HepG2 (cell line): ENCODE measurements around the gene PNPLA2. TPM values are rescaled to one million over a fixed set of nuclear protein-coding genes. Genes with fewer than 3 reads are reported as not detected.

Experiments
- CBX2 ChIP-seq, 2 experiments: fragments of 200-600 bp in 1 of 2; sonication (generic); formaldehyde crosslinking in 1 of 2; IDR thresholded peaks; 2 replicates each; pipeline versions ENCODE4 v1.7.0 to v1.8.1; 2018 to 2022; ENCODE audit warnings: low read depth in 2 of 2, low read length in 1 of 2, mild to moderate bottlenecking in 1 of 2, missing genetic modification reagents in 1 of 2
- HMG20A ChIP-seq: IDR thresholded peaks from 2 replicates; pipeline ENCODE4 v1.6.1; 2016; ENCODE audit warnings: borderline replicate concordance
- NFE2L2 ChIP-seq: fragments of 150-350 bp; IDR thresholded peaks from 2 replicates; pipeline ENCODE4 v1.6.1; 2014; ENCODE audit warnings: low read length
- NFRKB ChIP-seq: fragments of 450-650 bp; IDR thresholded peaks from 2 replicates; pipeline ENCODE4 v1.6.1; 2017
- RBM39 ChIP-seq: fragments of 200-400 bp; formaldehyde crosslinking; IDR thresholded peaks from one replicate; pipeline ENCODE4 v1.6.1; 2018; ENCODE audit warnings: antibody characterized with exemption, mild to moderate bottlenecking, low read depth, low read length; ENCODE audit not compliant: poor library complexity, severe bottlenecking
- REL ChIP-seq: sonication (generic); formaldehyde crosslinking; conservative IDR thresholded peaks from 2 replicates; pipeline ENCODE4 v1.8.0; 2022; ENCODE audit warnings: mild to moderate bottlenecking, missing genetic modification reagents, moderate library complexity
- SP2 ChIP-seq: sonication (generic); formaldehyde crosslinking; IDR thresholded peaks from 2 replicates; pipeline ENCODE4 v1.5.1; 2020; ENCODE audit warnings: mild to moderate bottlenecking, missing genetic modification reagents
- TEAD3 ChIP-seq: optimal IDR thresholded peaks from 2 replicates; pipeline ENCODE3; 2016; ENCODE audit warnings: borderline replicate concordance
- TMF1 ChIP-seq: sonication (generic); formaldehyde crosslinking; IDR thresholded peaks from 2 replicates; pipeline ENCODE4 v1.8.1; 2022; ENCODE audit warnings: low read depth, missing genetic modification reagents
- ZBTB7A ChIP-seq: sonication (generic); formaldehyde crosslinking; IDR thresholded peaks from 2 replicates; pipeline ENCODE4 v1.8.0; 2022; ENCODE audit warnings: mild to moderate bottlenecking, missing genetic modification reagents
- ZBTB7B ChIP-seq: sonication (generic); formaldehyde crosslinking; IDR thresholded peaks from 2 replicates; pipeline ENCODE4 v1.4.0; 2020; ENCODE audit warnings: missing genetic modification reagents
- ZEB1 ChIP-seq: IDR thresholded peaks from 2 replicates; pipeline ENCODE4 v1.6.1; 2012; ENCODE audit warnings: mild to moderate bottlenecking, low read depth, inconsistent platforms; ENCODE audit not compliant: insufficient replicate concordance
- ZNF138 ChIP-seq: sonication (generic); formaldehyde crosslinking; IDR thresholded peaks from 2 replicates; pipeline ENCODE4 v1.5.0; 2020; ENCODE audit warnings: mild to moderate bottlenecking, low read depth, missing genetic modification reagents
- ZNF24 ChIP-seq: fragments of 450-650 bp; IDR thresholded peaks from 2 replicates; pipeline ENCODE4 v1.6.1; 2017; ENCODE audit warnings: antibody characterized with exemption, mild to moderate bottlenecking
- ZNF343 ChIP-seq: sonication (generic); formaldehyde crosslinking; IDR thresholded peaks from 2 replicates; pipeline ENCODE4 v1.4.0; 2020; ENCODE audit warnings: mild to moderate bottlenecking, missing genetic modification reagents
- ZNF577 ChIP-seq: sonication (generic); formaldehyde crosslinking; IDR thresholded peaks from 2 replicates; pipeline ENCODE4 v1.4.0; 2020; ENCODE audit warnings: mild to moderate bottlenecking, low read depth, missing genetic modification reagents, borderline replicate concordance
- polyA plus RNA-seq, 8 experiments: library from polyadenylated mRNA; depleted of rRNA in 3 of 8; stranded (reverse) in 7 of 8; unstranded in 1 of 8; fragments of >200 nt; fragmentation: Illumina TruSeq in 4 of 8; extraction: Trizol in 4 of 8; gene quantifications; 2 replicates each; pipeline versions ENCODE4 v1.2.1 to v1.2.3, GENCODE V29; 2011 to 2016; ENCODE audit warnings: low read depth in 4 of 8, missing spikeins in 1 of 8, mixed read lengths in 1 of 8; ENCODE audit not compliant: insufficient read depth in 1 of 8
- total RNA-seq, 5 experiments: library from RNA; depleted of rRNA; stranded (reverse); fragments of >200 nt; fragmentation: Illumina TruSeq; extraction: Trizol; gene quantifications; 2 replicates each; pipeline ENCODE4 v1.2.3, GENCODE V29; 2016; ENCODE audit warnings: low read depth in 1 of 5
- TF ChIP-seq, protein P1 (sequence below): sonication (generic); formaldehyde crosslinking; IDR thresholded peaks from 2 replicates; pipeline ENCODE4 v1.4.0; 2020; ENCODE audit warnings: mild to moderate bottlenecking, missing genetic modification reagents
- TF ChIP-seq, protein P2 (sequence below): IDR thresholded peaks from 2 replicates; pipeline ENCODE4 v1.6.1; 2016; ENCODE audit warnings: missing compliant biosample characterization, missing genetic modification reagents, borderline replicate concordance
- TF ChIP-seq, protein P3 (sequence below): sonication (generic); formaldehyde crosslinking; IDR thresholded peaks from 2 replicates; pipeline ENCODE4 v1.4.0; 2020; ENCODE audit warnings: missing genetic modification reagents
- TF ChIP-seq, protein P4 (sequence below): sonication (generic); formaldehyde crosslinking; conservative IDR thresholded peaks from 2 replicates; pipeline ENCODE4 v1.4.0; 2020; ENCODE audit warnings: mild to moderate bottlenecking, missing genetic modification reagents, moderate library complexity

The PNPLA2 gene
- total and polyA plus RNA-seq, 2 of the 13 experiments (the other 11 are each of a cell fraction or from before 2014, with no cell fraction given), result 10.5 to 43.2 TPM

DNA sequence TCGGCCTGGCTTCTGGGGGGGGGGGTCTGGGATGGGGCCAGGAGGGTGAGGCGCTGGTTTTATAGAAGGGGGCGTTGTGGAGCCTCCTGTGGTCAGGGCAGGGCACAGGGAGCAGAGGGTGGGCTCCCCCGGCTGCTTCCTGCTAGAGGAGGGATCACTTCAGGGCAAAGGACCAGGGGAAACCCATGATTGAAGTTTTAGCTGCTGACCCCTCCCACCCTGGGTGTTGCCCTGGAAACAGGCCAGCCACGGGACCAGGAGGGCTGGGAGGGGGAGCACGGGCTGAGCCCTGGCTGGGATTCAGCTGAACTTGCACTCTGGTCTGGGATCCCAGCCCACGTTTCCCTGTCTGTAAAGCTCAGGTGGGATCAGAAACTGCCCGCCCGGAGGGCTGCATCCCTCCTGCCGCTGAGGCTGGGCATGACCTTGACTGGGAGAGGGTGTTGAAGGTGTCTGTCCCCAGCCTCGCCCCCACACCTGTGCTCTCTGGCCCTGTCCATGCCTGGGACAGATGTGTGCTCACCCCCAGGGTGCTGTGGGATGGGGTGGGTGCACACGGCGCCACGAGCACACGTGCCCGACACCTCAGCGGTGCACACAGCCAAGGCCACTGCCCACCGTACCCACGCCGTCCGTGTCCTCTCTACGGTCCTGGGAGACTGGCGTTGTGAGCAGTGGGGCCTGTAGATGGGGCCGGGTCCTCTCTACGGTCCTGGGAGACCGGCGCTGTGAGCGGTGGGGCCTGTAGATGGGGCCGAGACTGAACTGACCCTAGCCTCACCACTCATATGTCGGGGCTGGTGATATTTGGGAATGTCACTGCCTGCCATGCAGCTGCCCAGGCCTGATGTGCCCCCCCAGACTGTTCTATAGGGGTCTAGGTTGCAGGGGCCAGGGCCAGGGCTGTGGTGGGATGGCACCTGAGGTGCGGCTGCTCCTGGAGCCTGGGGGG lies 26.3 kb downstream of the PNPLA2 start (continued):
- TF ChIP-seq, protein P1, sequence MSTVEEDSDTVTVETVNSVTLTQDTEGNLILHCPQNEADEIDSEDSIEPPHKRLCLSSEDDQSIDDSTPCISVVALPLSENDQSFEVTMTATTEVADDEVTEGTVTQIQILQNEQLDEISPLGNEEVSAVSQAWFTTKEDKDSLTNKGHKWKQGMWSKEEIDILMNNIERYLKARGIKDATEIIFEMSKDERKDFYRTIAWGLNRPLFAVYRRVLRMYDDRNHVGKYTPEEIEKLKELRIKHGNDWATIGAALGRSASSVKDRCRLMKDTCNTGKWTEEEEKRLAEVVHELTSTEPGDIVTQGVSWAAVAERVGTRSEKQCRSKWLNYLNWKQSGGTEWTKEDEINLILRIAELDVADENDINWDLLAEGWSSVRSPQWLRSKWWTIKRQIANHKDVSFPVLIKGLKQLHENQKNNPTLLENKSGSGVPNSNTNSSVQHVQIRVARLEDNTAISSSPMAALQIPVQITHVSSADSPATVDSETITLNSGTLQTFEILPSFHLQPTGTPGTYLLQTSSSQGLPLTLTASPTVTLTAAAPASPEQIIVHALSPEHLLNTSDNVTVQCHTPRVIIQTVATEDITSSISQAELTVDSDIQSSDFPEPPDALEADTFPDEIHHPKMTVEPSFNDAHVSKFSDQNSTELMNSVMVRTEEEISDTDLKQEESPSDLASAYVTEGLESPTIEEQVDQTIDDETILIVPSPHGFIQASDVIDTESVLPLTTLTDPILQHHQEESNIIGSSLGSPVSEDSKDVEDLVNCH (CRISPR knock-in tag), result no peak
- TF ChIP-seq ZNF577 (CRISPR knock-in tag), result no peak
- TF ChIP-seq HMG20A (CRISPR knock-in tag), result no peak
- TF ChIP-seq, protein P2, sequence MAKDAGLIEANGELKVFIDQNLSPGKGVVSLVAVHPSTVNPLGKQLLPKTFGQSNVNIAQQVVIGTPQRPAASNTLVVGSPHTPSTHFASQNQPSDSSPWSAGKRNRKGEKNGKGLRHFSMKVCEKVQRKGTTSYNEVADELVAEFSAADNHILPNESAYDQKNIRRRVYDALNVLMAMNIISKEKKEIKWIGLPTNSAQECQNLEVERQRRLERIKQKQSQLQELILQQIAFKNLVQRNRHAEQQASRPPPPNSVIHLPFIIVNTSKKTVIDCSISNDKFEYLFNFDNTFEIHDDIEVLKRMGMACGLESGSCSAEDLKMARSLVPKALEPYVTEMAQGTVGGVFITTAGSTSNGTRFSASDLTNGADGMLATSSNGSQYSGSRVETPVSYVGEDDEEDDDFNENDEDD (CRISPR knock-in tag), result no peak
- no peak for TF ChIP-seq ZNF343
- no peak for TF ChIP-seq ZNF24
- TF ChIP-seq, protein P3, sequence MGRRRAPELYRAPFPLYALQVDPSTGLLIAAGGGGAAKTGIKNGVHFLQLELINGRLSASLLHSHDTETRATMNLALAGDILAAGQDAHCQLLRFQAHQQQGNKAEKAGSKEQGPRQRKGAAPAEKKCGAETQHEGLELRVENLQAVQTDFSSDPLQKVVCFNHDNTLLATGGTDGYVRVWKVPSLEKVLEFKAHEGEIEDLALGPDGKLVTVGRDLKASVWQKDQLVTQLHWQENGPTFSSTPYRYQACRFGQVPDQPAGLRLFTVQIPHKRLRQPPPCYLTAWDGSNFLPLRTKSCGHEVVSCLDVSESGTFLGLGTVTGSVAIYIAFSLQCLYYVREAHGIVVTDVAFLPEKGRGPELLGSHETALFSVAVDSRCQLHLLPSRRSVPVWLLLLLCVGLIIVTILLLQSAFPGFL (CRISPR knock-in tag), result no peak
- TF ChIP-seq ZNF138 (CRISPR knock-in tag), result no peak
- TF ChIP-seq, protein P4, sequence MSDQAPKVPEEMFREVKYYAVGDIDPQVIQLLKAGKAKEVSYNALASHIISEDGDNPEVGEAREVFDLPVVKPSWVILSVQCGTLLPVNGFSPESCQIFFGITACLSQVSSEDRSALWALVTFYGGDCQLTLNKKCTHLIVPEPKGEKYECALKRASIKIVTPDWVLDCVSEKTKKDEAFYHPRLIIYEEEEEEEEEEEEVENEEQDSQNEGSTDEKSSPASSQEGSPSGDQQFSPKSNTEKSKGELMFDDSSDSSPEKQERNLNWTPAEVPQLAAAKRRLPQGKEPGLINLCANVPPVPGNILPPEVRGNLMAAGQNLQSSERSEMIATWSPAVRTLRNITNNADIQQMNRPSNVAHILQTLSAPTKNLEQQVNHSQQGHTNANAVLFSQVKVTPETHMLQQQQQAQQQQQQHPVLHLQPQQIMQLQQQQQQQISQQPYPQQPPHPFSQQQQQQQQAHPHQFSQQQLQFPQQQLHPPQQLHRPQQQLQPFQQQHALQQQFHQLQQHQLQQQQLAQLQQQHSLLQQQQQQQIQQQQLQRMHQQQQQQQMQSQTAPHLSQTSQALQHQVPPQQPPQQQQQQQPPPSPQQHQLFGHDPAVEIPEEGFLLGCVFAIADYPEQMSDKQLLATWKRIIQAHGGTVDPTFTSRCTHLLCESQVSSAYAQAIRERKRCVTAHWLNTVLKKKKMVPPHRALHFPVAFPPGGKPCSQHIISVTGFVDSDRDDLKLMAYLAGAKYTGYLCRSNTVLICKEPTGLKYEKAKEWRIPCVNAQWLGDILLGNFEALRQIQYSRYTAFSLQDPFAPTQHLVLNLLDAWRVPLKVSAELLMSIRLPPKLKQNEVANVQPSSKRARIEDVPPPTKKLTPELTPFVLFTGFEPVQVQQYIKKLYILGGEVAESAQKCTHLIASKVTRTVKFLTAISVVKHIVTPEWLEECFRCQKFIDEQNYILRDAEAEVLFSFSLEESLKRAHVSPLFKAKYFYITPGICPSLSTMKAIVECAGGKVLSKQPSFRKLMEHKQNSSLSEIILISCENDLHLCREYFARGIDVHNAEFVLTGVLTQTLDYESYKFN (CRISPR knock-in tag), result peak; percentile 47
- no peak for TF ChIP-seq NFRKB
- no peak for TF ChIP-seq RBM39
- no peak for TF ChIP-seq ZBTB7A (CRISPR knock-in tag)
- no peak for TF ChIP-seq CBX2 (IDR thresholded peaks at IDR 0.05; ENCODE audit: low read depth, low read length)
- no peak for TF ChIP-seq CBX2 (CRISPR knock-in tag; IDR thresholded peaks at IDR 0.05; ENCODE audit: low read depth)
- no peak for TF ChIP-seq NFE2L2
- no peak for TF ChIP-seq REL
- TF ChIP-seq SP2 (CRISPR knock-in tag), result no peak
- TF ChIP-seq ZEB1, result no peak
- TF ChIP-seq ZBTB7B (CRISPR knock-in tag), result peak; percentile 62; the same call in 1 of the 2 replicates
- peak; percentile 19 for TF ChIP-seq TEAD3 (CRISPR knock-in tag)
- TF ChIP-seq TMF1 (CRISPR knock-in tag), result no peak
